ENCODE data around the gene ANKZF1. TPM values are rescaled to one million over a fixed set of nuclear protein-coding genes. Genes with fewer than 3 reads are reported as not detected.

ANKZF1 gene, protein sequence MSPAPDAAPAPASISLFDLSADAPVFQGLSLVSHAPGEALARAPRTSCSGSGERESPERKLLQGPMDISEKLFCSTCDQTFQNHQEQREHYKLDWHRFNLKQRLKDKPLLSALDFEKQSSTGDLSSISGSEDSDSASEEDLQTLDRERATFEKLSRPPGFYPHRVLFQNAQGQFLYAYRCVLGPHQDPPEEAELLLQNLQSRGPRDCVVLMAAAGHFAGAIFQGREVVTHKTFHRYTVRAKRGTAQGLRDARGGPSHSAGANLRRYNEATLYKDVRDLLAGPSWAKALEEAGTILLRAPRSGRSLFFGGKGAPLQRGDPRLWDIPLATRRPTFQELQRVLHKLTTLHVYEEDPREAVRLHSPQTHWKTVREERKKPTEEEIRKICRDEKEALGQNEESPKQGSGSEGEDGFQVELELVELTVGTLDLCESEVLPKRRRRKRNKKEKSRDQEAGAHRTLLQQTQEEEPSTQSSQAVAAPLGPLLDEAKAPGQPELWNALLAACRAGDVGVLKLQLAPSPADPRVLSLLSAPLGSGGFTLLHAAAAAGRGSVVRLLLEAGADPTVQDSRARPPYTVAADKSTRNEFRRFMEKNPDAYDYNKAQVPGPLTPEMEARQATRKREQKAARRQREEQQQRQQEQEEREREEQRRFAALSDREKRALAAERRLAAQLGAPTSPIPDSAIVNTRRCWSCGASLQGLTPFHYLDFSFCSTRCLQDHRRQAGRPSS
- 10 to 100 TPM; 64.4 to 85.7 TPM for total RNA-seq

DNA sequence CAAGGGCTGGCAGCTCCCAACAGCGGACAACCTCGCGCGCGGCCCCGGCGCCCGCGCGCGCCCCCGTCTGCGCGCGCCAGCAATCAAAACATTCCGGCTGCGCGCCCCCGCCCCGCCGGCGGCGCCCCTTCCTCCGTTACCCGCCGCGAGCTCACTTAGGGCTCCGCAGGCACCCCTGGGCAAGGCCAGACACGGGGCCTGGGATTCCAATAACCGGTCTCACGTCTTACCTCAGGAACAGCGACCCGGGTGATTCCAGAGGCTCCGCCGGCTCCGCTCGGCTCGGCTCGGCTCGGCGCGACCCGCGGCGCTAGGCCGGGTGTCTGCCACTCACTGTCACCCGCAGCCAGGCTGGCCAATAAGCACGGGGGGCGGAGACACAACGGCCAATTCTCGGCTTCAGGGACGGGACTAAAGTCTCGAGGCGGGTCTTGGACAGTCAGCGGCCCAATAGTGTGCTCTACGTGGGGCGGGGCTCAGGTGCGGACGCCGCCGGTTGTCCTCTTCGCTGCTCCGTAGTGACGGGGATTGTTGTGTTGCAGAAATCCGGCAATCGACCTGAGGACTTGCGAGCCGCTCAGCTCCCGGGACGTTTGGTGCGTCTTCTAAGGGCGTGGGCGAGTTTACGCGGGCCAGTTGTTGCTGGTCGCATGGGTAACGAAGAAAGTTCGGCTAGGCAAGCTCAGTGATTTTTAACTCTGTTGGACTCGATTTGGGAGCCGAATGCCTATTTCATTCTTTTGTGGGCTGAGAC is at the start of gene ANKZF1, which contains the start of gene ATG9A:
Gene ANKZF1, plus strand, starts transcription at position 502 of the 754 bp plus-strand sequence. CDS start 452 bp downstream, outside the sequence.
Gene ATG9A, minus strand, starts transcription at position 332 of the 754 bp plus-strand sequence. CDS start 1,612 bp downstream, outside the sequence.
- Histone ChIP-seq H3K27ac (peak within 1 kb of the TSS; percentile 95 to 96), H3K27me3 (replicated peaks; ENCODE audit: insufficient read depth) (no peaks in the 10 kb centered on the region), H3K4me1 (replicated peaks) (peaks cover 3% of the 10 kb centered on the region), H3K36me3 (peaks cover 14 to 21% of the 10 kb centered on the region in 2 donors), H3K4me3 (peak within 1 kb of the TSS; percentile 67 to 91), H3K9me3 (no peaks in the 10 kb centered on the region)
- 0% methylated on average over 18 of the region's 80 CpGs for WGBS
- intact Hi-C loops (cut with DNase I) = no loop called here
- peak; percentile 99 for DNase-seq (ENCODE audit: low spot score)
- TF ChIP-seq, protein P1, sequence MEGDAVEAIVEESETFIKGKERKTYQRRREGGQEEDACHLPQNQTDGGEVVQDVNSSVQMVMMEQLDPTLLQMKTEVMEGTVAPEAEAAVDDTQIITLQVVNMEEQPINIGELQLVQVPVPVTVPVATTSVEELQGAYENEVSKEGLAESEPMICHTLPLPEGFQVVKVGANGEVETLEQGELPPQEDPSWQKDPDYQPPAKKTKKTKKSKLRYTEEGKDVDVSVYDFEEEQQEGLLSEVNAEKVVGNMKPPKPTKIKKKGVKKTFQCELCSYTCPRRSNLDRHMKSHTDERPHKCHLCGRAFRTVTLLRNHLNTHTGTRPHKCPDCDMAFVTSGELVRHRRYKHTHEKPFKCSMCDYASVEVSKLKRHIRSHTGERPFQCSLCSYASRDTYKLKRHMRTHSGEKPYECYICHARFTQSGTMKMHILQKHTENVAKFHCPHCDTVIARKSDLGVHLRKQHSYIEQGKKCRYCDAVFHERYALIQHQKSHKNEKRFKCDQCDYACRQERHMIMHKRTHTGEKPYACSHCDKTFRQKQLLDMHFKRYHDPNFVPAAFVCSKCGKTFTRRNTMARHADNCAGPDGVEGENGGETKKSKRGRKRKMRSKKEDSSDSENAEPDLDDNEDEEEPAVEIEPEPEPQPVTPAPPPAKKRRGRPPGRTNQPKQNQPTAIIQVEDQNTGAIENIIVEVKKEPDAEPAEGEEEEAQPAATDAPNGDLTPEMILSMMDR (IDR thresholded peaks at IDR 0.05) = peak in 2 of 4 experiments; percentile 17 to 18
- TF ChIP-seq POLR2AphosphoS5 (IDR thresholded peaks at IDR 0.05) (peak; percentile 98), POLR2A (IDR thresholded peaks at IDR 0.05) (peak; percentile 79)

DNA sequence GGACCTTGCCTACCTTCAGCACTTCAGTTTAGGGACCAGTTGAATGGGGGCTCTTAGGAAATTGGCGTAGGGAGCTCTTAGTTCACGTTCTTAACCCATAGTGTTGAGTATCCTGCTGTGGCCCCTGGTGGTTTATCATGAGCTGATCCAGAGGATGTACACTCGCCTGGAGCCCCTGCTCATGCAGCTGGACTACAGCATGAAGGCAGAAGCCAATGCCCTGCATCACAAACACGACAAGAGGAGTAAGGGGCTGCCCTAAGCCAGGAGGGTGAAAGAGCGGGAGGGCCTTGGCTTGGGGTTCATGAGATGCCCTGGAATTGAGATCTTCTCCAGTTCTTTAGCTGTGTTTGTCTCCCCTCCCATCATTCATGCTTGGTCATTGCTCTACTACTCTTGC is 48.6 kb upstream of the ANKZF1 start:
- intact Hi-C loops (cut with DNase I) = no loop called here
- WGBS = 89% methylated on average over 5 of the region's 5 CpGs
- peaks cover 0 to 24% of the 10 kb centered on the region in 2 donors for H3K36me3 ChIP-seq
- TF ChIP-seq POLR2A (IDR thresholded peaks at IDR 0.05) (no peak), POLR2AphosphoS5 (IDR thresholded peaks at IDR 0.05) (no peak)
- TF ChIP-seq, protein P1 (IDR thresholded peaks at IDR 0.05) = no peak
- no peak for DNase-seq (ENCODE audit: low spot score)
- H3K9me3 ChIP-seq = no peaks in the 10 kb centered on the region
- peaks cover 5% of the 10 kb centered on the region for H3K4me1 ChIP-seq (replicated peaks)
- no peaks in the 10 kb centered on the region for H3K27me3 ChIP-seq (replicated peaks; ENCODE audit: insufficient read depth)
- no peak overlapping the region for H3K4me3 ChIP-seq
- H3K27ac ChIP-seq = no peak overlapping the region

DNA sequence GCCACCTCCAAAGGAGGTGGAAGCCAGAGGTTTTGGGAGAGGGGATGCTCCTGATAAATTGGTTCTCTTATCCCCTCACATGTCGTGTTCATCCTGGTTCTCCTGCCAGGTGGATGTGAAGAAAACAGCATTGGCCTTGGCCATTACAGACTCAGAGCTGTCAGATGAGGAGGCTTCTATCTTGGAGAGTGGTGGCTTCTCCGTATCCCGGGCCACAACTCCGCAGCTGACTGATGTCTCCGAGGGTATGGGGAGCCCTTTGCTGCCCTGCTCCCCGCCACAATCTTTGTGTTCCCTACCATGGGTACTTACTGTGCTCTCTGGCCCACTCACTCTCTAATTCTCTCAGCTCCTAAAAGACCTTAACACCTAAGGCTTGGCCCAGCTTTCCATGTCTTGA is 48.1 kb upstream of the ANKZF1 start:
- intact Hi-C loops (cut with DNase I) = no loop called here
- 90% methylated on average over 6 of the region's 6 CpGs for WGBS
- peaks cover 5% of the 10 kb centered on the region for H3K4me1 ChIP-seq (replicated peaks)
- DNase-seq (ENCODE audit: low spot score) = no peak
- TF ChIP-seq, protein P1 (IDR thresholded peaks at IDR 0.05) = no peak
- TF ChIP-seq POLR2A (IDR thresholded peaks at IDR 0.05) = no peak
- TF ChIP-seq POLR2AphosphoS5 (IDR thresholded peaks at IDR 0.05) = no peak
- peaks cover 0 to 24% of the 10 kb centered on the region in 2 donors for H3K36me3 ChIP-seq
- no peak overlapping the region for H3K4me3 ChIP-seq
- no peaks in the 10 kb centered on the region for H3K9me3 ChIP-seq
- no peak overlapping the region for H3K27ac ChIP-seq
- H3K27me3 ChIP-seq (replicated peaks; ENCODE audit: insufficient read depth) = no peaks in the 10 kb centered on the region

DNA sequence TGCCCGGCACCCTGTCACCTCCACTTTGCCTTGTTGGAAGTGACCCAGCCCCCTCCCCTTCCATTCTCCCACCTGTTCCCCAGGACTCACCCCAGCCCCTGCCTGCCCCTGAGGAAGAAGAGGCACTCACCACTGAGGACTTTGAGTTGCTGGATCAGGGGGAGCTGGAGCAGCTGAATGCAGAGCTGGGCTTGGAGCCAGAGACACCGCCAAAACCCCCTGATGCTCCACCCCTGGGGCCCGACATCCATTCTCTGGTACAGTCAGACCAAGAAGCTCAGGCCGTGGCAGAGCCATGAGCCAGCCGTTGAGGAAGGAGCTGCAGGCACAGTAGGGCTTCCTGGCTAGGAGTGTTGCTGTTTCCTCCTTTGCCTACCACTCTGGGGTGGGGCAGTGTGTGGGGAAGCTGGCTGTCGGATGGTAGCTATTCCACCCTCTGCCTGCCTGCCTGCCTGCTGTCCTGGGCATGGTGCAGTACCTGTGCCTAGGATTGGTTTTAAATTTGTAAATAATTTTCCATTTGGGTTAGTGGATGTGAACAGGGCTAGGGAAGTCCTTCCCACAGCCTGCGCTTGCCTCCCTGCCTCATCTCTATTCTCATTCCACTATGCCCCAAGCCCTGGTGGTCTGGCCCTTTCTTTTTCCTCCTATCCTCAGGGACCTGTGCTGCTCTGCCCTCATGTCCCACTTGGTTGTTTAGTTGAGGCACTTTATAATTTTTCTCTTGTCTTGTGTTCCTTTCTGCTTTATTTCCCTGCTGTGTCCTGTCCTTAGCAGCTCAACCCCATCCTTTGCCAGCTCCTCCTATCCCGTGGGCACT is 47.1 kb upstream of the ANKZF1 start:
- WGBS = 72% methylated on average over 8 of the region's 8 CpGs
- intact Hi-C loops (cut with DNase I) = no loop called here

More for the DNA sequence above, 47.1 kb upstream of the ANKZF1 start:
- peaks cover 0 to 24% of the 10 kb centered on the region in 2 donors for H3K36me3 ChIP-seq
- no peak overlapping the region for H3K27ac ChIP-seq
- H3K9me3 ChIP-seq = no peaks in the 10 kb centered on the region
- no peak overlapping the region for H3K4me3 ChIP-seq
- DNase-seq (ENCODE audit: low spot score) = no peak
- no peak for TF ChIP-seq POLR2A (IDR thresholded peaks at IDR 0.05)
- H3K27me3 ChIP-seq (replicated peaks; ENCODE audit: insufficient read depth) = no peaks in the 10 kb centered on the region
- peaks cover 5% of the 10 kb centered on the region for H3K4me1 ChIP-seq (replicated peaks)

Measured in prostate gland (tissue), 2 donors.